Left lung (tissue), 10 donors: Measurements from ENCODE around the gene CACNB1. TPM values are rescaled to one million over a fixed set of nuclear protein-coding genes. Genes with fewer than 3 reads are reported as not detected.

ENCODE experiments used
- ATAC-seq: fragments of 200-7000 bp; cut with Tn5 transposase; one replicate; pipeline ENCODE4 v1.9.1; 2020; ENCODE audit warnings: moderate library complexity
- DNase-seq, 4 donors: peaks; one replicate each; pipeline ENCODE4 v3.0.0-alpha.2; 2013 to 2020
- H3K27ac ChIP-seq, 2 donors: fragments of 200-600 bp; sonication (generic) in 1 of 2; one replicate each; pipeline versions ENCODE4 v1.5.0 to v1.8.0; 2020 to 2021
- H3K27me3 ChIP-seq, 2 donors: fragments of 200-600 bp; sonication (generic) in 1 of 2; one replicate each; pipeline versions ENCODE4 v1.5.0 to v1.8.0; 2020 to 2021
- H3K36me3 ChIP-seq, 2 donors: fragments of 200-600 bp; sonication (generic) in 1 of 2; one replicate each; pipeline versions ENCODE4 v1.5.0 to v1.8.0; 2020 to 2021
- H3K4me1 ChIP-seq, 2 donors: fragments of 200-600 bp; one replicate each; pipeline ENCODE4 v1.8.0; 2021
- H3K4me3 ChIP-seq, 2 donors: fragments of 200-600 bp; sonication (generic) in 1 of 2; one replicate each; pipeline versions ENCODE4 v1.5.0 to v1.8.0; 2020 to 2021; ENCODE audit warnings: mild to moderate bottlenecking in 1 of 2
- H3K9me3 ChIP-seq, 2 donors: fragments of 200-600 bp; sonication (generic) in 1 of 2; one replicate each; pipeline versions ENCODE4 v1.5.0 to v1.8.0; 2020 to 2021
- intact Hi-C, 2 donors: fragments of 100-400 bp; cut with DNase I; formaldehyde crosslinking; loops; one replicate each; pipeline versions ENCODE4 v1.11.2 to v1.14.2; 2022
- polyA plus RNA-seq, 6 donors: library from polyadenylated mRNA; unstranded; fragments of 120-200 nt; gene quantifications; one replicate each; pipeline ENCODE4 v1.2.1, GENCODE V29; 2013; ENCODE audit not compliant: insufficient read length in 6 of 6
- total RNA-seq, 2 donors: library from RNA; stranded (reverse); fragmentation: NEBNext Ultra II Directional; extraction: Animal tissue kit (Norgen Biotek cat#: 25700); gene quantifications; one replicate each; pipeline ENCODE4 v1.2.1, GENCODE V29; 2021
- TF ChIP-seq, protein P1 (sequence below), 2 donors: fragments of 200-600 bp; sonication (generic) in 1 of 2; IDR thresholded peaks; one replicate each; pipeline versions ENCODE4 v1.5.0 to v1.8.0; 2021; ENCODE audit warnings: antibody characterized with exemption in 2 of 2
- donor health status: DM: no; HTN: yes; CAD: no.
- donor health status: DM: no; HTN: no; CAD: no.

CACNB1 gene
- total and polyA plus RNA-seq, 8 donors = 9.4 to 31.4 (median 13.3) TPM

DNA sequence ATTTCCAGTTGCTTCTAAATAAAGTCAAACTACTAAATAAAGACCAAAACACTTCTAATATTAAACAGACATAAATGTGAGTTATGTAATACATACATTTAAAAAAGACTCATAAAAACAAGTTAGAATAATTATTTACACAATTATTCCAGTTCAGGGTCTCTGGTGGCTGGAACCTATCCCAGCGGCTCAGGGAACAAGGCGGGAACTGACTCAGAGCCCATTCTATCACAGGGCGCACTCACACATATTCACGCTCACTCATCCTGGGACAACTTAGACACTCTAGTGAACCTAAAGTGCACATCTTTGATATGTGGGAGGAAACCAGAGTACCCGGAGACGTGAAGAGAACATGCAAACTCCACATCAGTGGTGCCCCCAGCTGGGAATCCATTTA, 71.0 kb downstream of the CACNB1 start:
- H3K27me3 ChIP-seq = no peaks in the 10 kb centered on the region
- H3K4me1 ChIP-seq = no peaks in the 10 kb centered on the region
- TF ChIP-seq, protein P1, sequence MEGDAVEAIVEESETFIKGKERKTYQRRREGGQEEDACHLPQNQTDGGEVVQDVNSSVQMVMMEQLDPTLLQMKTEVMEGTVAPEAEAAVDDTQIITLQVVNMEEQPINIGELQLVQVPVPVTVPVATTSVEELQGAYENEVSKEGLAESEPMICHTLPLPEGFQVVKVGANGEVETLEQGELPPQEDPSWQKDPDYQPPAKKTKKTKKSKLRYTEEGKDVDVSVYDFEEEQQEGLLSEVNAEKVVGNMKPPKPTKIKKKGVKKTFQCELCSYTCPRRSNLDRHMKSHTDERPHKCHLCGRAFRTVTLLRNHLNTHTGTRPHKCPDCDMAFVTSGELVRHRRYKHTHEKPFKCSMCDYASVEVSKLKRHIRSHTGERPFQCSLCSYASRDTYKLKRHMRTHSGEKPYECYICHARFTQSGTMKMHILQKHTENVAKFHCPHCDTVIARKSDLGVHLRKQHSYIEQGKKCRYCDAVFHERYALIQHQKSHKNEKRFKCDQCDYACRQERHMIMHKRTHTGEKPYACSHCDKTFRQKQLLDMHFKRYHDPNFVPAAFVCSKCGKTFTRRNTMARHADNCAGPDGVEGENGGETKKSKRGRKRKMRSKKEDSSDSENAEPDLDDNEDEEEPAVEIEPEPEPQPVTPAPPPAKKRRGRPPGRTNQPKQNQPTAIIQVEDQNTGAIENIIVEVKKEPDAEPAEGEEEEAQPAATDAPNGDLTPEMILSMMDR (IDR thresholded peaks at IDR 0.05) = no peak
- H3K4me3 ChIP-seq = no peak overlapping the region
- H3K36me3 ChIP-seq = no peaks in the 10 kb centered on the region
- DNase-seq (peak in 2 of 4 donors; percentile 46 to 66), ATAC-seq (no peak)
- H3K9me3 ChIP-seq = no peaks in the 10 kb centered on the region
- intact Hi-C loops = no loop called here
- H3K27ac ChIP-seq = no peak overlapping the region

DNA sequence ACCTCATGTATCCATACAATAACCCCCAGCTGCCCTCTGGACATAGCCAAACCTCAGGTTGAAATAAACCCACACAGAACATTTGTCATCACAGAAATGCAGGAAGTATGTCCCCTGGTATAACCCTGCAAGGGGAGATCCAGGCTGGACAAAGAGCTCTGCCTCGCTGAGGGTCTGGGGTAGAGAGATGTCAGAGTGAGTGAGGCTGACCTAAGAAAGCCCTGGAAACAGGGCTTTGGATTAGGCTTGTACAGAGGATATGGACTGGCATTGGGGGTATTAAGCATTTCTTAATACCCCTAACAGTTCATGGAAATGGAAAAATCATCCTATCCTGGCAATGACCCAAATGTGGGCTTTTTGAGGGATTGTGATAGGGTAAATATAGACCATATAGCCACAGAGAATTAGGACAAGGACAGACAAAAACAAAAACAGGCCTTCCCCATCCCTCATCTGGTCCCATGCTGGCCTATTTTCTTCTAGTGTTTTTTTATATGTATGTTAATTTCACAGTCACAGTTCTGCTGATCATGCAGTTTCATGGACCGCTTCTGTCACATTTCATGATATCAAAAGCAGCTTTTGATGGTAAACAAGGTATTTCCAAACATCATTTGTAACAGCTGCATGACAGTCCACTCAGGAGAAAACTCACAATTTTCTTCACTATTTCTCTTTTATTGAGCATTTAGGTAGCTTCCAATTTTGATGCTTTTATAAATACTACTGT, 72.2 kb downstream of the CACNB1 start:
- DNase-seq (no peak), ATAC-seq (no peak)
- Histone ChIP-seq H3K27ac (no peak overlapping the region), H3K4me3 (no peak overlapping the region), H3K36me3 (no peaks in the 10 kb centered on the region), H3K4me1 (no peaks in the 10 kb centered on the region), H3K9me3 (no peaks in the 10 kb centered on the region), H3K27me3 (no peaks in the 10 kb centered on the region)
- TF ChIP-seq, protein P1 (IDR thresholded peaks at IDR 0.05) = no peak
- intact Hi-C loops = no loop called here

DNA sequence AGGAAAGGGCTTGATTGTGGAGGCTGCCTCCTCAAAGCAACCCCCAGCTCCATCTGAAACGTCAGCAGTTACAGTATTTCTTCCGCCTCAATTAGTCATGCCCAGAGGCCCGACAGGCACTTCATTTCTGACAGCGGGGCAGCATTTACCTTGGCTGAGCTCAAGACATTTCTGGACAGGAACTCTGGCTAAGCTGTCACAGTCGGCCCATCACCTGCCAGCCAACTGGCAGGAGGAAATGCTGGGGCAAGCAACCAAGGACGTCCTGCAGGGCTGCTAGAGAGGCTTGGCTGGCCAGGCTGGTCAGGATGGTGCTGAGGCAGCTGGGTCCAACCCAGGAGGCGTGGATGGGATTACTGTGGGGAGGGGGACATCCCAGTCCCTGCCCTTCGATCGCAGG, 73.8 kb downstream of the CACNB1 start:
- intact Hi-C loops = no loop called here
- ATAC-seq = no peak
- H3K27ac ChIP-seq = no peak overlapping the region
- TF ChIP-seq, protein P1 (IDR thresholded peaks at IDR 0.05) = no peak
- H3K36me3 ChIP-seq = no peaks in the 10 kb centered on the region
- DNase-seq = no peak
- no peaks in the 10 kb centered on the region for H3K9me3 ChIP-seq
- H3K4me3 ChIP-seq = no peak overlapping the region
- H3K4me1 ChIP-seq = peaks cover 0 to 5% of the 10 kb centered on the region in 2 donors
- H3K27me3 ChIP-seq = no peaks in the 10 kb centered on the region

Other genes with a start within 250 kb of the CACNB1 start
- not detected for gene FBXO47, start 230.3 kb downstream of the CACNB1 start, total RNA-seq
- not detected for gene FBXO47, start 230.3 kb downstream of the CACNB1 start, polyA plus RNA-seq
- gene PLXDC1, start 46.0 kb downstream of the CACNB1 start, total RNA-seq = 10 to 100 TPM in 1 of 2 donors, 1 to 10 TPM in 1; 4.1 to 11.9 TPM
- gene PLXDC1, start 46.0 kb downstream of the CACNB1 start, polyA plus RNA-seq = 1 to 10 TPM; 5.0 to 7.4 (median 6.9) TPM
- not detected for gene ARL5C, start 31.5 kb downstream of the CACNB1 start, total RNA-seq
- under 1 TPM in 4 of 6 donors, not detected in 2; 0.34 to 0.69 (median 0.46) TPM for gene ARL5C, start 31.5 kb downstream of the CACNB1 start, polyA plus RNA-seq
- 1,000 to 10,000 TPM; 1,286 to 1,367 TPM for gene RPL19, start 2.6 kb upstream of the CACNB1 start, total RNA-seq
- gene RPL19, start 2.6 kb upstream of the CACNB1 start, polyA plus RNA-seq = 1,000 to 10,000 TPM; 2,058 to 2,452 (median 2,131) TPM
- gene STAC2, start 28.3 kb upstream of the CACNB1 start, total RNA-seq = under 1 TPM; 0.17 to 0.55 TPM
- under 1 TPM; 0.14 to 0.41 (median 0.23) TPM for gene STAC2, start 28.3 kb upstream of the CACNB1 start, polyA plus RNA-seq
- gene FBXL20, start 204.0 kb upstream of the CACNB1 start, total RNA-seq = 10 to 100 TPM; 19.9 to 27.3 TPM
- gene FBXL20, start 204.0 kb upstream of the CACNB1 start, polyA plus RNA-seq = 10 to 100 TPM; 14.1 to 19.1 (median 16.8) TPM